ENCODE results near the gene C5orf58. TPM values are rescaled to one million over a fixed set of nuclear protein-coding genes. Genes with fewer than 3 reads are reported as not detected.

C5orf58 gene
- total and polyA plus RNA-seq, 2 donors, result 0.70 TPM; not detected in 1

GRCh38 chr5:170211575-170212334 is 21.0 kb upstream of the C5orf58 start:
- Histone ChIP-seq H3K4me3 (ENCODE audit: low read depth, low read length) (no peak overlapping the region), H3K27ac (ENCODE audit: low read depth) (no peak overlapping the region), H3K4me1 (ENCODE audit: insufficient read depth) (no peaks in the 10 kb centered on the region), H3K36me3 (ENCODE audit: insufficient read depth) (no peaks in the 10 kb centered on the region)
- DNase-seq (ENCODE audit: extremely low spot score), result no peak
- WGBS, result 69% methylated on average over 1 of the region's 1 CpG

- no peak for DNase-seq (ENCODE audit: extremely low spot score)
- no peaks in the 10 kb centered on the region for H3K4me1 ChIP-seq (ENCODE audit: insufficient read depth)
- H3K36me3 ChIP-seq (ENCODE audit: insufficient read depth), result no peaks in the 10 kb centered on the region
- no peak overlapping the region for H3K4me3 ChIP-seq (ENCODE audit: low read depth, low read length)
- no peak overlapping the region for H3K27ac ChIP-seq (ENCODE audit: low read depth)
Observed at GRCh38 chr5:170216257-170216864, 16.4 kb upstream of the C5orf58 start.

GRCh38 chr5:170217831-170218230 is 15.0 kb upstream of the C5orf58 start:
- no peak overlapping the region for H3K27ac ChIP-seq (ENCODE audit: low read depth)
- DNase-seq (ENCODE audit: extremely low spot score), result no peak
- WGBS, result 79% methylated on average over 5 of the region's 5 CpGs
- no peak overlapping the region for H3K4me3 ChIP-seq (ENCODE audit: low read depth, low read length)
- H3K4me1 ChIP-seq (ENCODE audit: insufficient read depth), result no peaks in the 10 kb centered on the region
- H3K36me3 ChIP-seq (ENCODE audit: insufficient read depth), result no peaks in the 10 kb centered on the region

- H3K27ac ChIP-seq (ENCODE audit: low read depth), result no peak overlapping the region
- H3K4me1 ChIP-seq (ENCODE audit: insufficient read depth), result no peaks in the 10 kb centered on the region
- H3K4me3 ChIP-seq (ENCODE audit: low read depth, low read length), result no peak overlapping the region
- no peaks in the 10 kb centered on the region for H3K36me3 ChIP-seq (ENCODE audit: insufficient read depth)
- DNase-seq (ENCODE audit: extremely low spot score), result no peak
- 56% methylated on average over 1 of the region's 1 CpG for WGBS
Observed at GRCh38 chr5:170218726-170219125, 14.1 kb upstream of the C5orf58 start.

GRCh38 chr5:170219615-170220014 is 13.2 kb upstream of the C5orf58 start:
- no peaks in the 10 kb centered on the region for H3K36me3 ChIP-seq (ENCODE audit: insufficient read depth)
- no peak for DNase-seq (ENCODE audit: extremely low spot score)
- WGBS, result 62% methylated on average over 2 of the region's 2 CpGs
- H3K4me1 ChIP-seq (ENCODE audit: insufficient read depth), result peaks cover 3% of the 10 kb centered on the region
- H3K4me3 ChIP-seq (ENCODE audit: low read depth, low read length), result no peak overlapping the region
- no peak overlapping the region for H3K27ac ChIP-seq (ENCODE audit: low read depth)

GRCh38 chr5:170220191-170220590 is 12.6 kb upstream of the C5orf58 start:
- no peak overlapping the region for H3K4me3 ChIP-seq (ENCODE audit: low read depth, low read length)
- no peak overlapping the region for H3K27ac ChIP-seq (ENCODE audit: low read depth)
- peaks cover 3% of the 10 kb centered on the region for H3K4me1 ChIP-seq (ENCODE audit: insufficient read depth)
- no peaks in the 10 kb centered on the region for H3K36me3 ChIP-seq (ENCODE audit: insufficient read depth)
- no peak for DNase-seq (ENCODE audit: extremely low spot score)
- WGBS, result 79% methylated on average over 2 of the region's 2 CpGs

GRCh38 chr5:170221327-170221741 is 11.5 kb upstream of the C5orf58 start:
- peaks cover 3% of the 10 kb centered on the region for H3K4me1 ChIP-seq (ENCODE audit: insufficient read depth)
- H3K27ac ChIP-seq (ENCODE audit: low read depth), result peak overlapping the region; percentile 57
- DNase-seq (ENCODE audit: extremely low spot score), result peak; percentile 48
- no peak overlapping the region for H3K4me3 ChIP-seq (ENCODE audit: low read depth, low read length)
- H3K36me3 ChIP-seq (ENCODE audit: insufficient read depth), result no peaks in the 10 kb centered on the region
- 29% methylated on average over 6 of the region's 6 CpGs for WGBS

- Histone ChIP-seq H3K36me3 (ENCODE audit: insufficient read depth) (no peaks in the 10 kb centered on the region), H3K27ac (ENCODE audit: low read depth) (no peak overlapping the region), H3K4me3 (ENCODE audit: low read depth, low read length) (no peak overlapping the region), H3K4me1 (ENCODE audit: insufficient read depth) (peaks cover 3% of the 10 kb centered on the region)
- DNase-seq (ENCODE audit: extremely low spot score), result no peak
Observed at GRCh38 chr5:170223360-170223759, 9.4 kb upstream of the C5orf58 start.

GRCh38 chr5:170223906-170224305 is 8.9 kb upstream of the C5orf58 start:
- WGBS, result 86% methylated on average over 5 of the region's 5 CpGs
- Histone ChIP-seq H3K4me3 (ENCODE audit: low read depth, low read length) (no peak overlapping the region), H3K4me1 (ENCODE audit: insufficient read depth) (peaks cover 3% of the 10 kb centered on the region), H3K27ac (ENCODE audit: low read depth) (no peak overlapping the region), H3K36me3 (ENCODE audit: insufficient read depth) (no peaks in the 10 kb centered on the region)
- no peak for DNase-seq (ENCODE audit: extremely low spot score)

GRCh38 chr5:170225326-170226128 is 7.3 kb upstream of the C5orf58 start:
- H3K36me3 ChIP-seq (ENCODE audit: insufficient read depth), result no peaks in the 10 kb centered on the region
- H3K4me1 ChIP-seq (ENCODE audit: insufficient read depth), result peaks cover 3% of the 10 kb centered on the region
- H3K27ac ChIP-seq (ENCODE audit: low read depth), result no peak overlapping the region
- no peak for DNase-seq (ENCODE audit: extremely low spot score)
- no peak overlapping the region for H3K4me3 ChIP-seq (ENCODE audit: low read depth, low read length)
- WGBS, result 62% methylated on average over 7 of the region's 7 CpGs

GRCh38 chr5:170226129-170226615 is 6.6 kb upstream of the C5orf58 start:
- DNase-seq (ENCODE audit: extremely low spot score), result no peak
- WGBS, result 81% methylated on average over 9 of the region's 9 CpGs

GRCh38 chr5:170226661-170227060 is 6.1 kb upstream of the C5orf58 start:
- H3K36me3 ChIP-seq (ENCODE audit: insufficient read depth), result no peaks in the 10 kb centered on the region
- DNase-seq (ENCODE audit: extremely low spot score), result no peak
- 50% methylated on average over 2 of the region's 2 CpGs for WGBS
- H3K4me3 ChIP-seq (ENCODE audit: low read depth, low read length), result no peak overlapping the region
- peaks cover 3% of the 10 kb centered on the region for H3K4me1 ChIP-seq (ENCODE audit: insufficient read depth)
- H3K27ac ChIP-seq (ENCODE audit: low read depth), result no peak overlapping the region

More at GRCh38 chr5:170226129-170226615, 6.6 kb upstream of the C5orf58 start:
- Histone ChIP-seq H3K27ac (ENCODE audit: low read depth) (no peak overlapping the region), H3K36me3 (ENCODE audit: insufficient read depth) (no peaks in the 10 kb centered on the region), H3K4me3 (ENCODE audit: low read depth, low read length) (no peak overlapping the region), H3K4me1 (ENCODE audit: insufficient read depth) (peaks cover 3% of the 10 kb centered on the region)

GRCh38 chr5:170228762-170229435 is 3.9 kb upstream of the C5orf58 start:
- Histone ChIP-seq H3K4me3 (ENCODE audit: low read depth, low read length) (no peak overlapping the region), H3K36me3 (ENCODE audit: insufficient read depth) (no peaks in the 10 kb centered on the region), H3K27ac (ENCODE audit: low read depth) (no peak overlapping the region), H3K4me1 (ENCODE audit: insufficient read depth) (peaks cover 2% of the 10 kb centered on the region)
- DNase-seq (ENCODE audit: extremely low spot score), result no peak
- WGBS, result 58% methylated on average over 6 of the region's 6 CpGs

All from urinary bladder (tissue), 4 donors.